ENCODE measurements around the gene PTGIS. TPM values are rescaled to one million over a fixed set of nuclear protein-coding genes. Genes with fewer than 3 reads are reported as not detected.

PTGIS gene
- total RNA-seq, 1 experiment from 2014 or later = 15.3 TPM

- in situ Hi-C loops (cut with HindIII; ENCODE audit: low sequenced_read_pairs) = no loop called here
- DNase-seq (ENCODE audit: low spot score) = no peak
Measured at GRCh38 chr20:49563015-49563980, 4.6 kb downstream of the PTGIS start.

- in situ Hi-C loops (cut with HindIII; ENCODE audit: low sequenced_read_pairs) = no loop called here
- DNase-seq (ENCODE audit: low spot score) = no peak
Measured at GRCh38 chr20:49562311-49563014, 5.5 kb downstream of the PTGIS start.

GRCh38 chr20:49561806-49562205, 6.1 kb downstream of the PTGIS start:
- in situ Hi-C loops (cut with HindIII; ENCODE audit: low sequenced_read_pairs) = no loop called here
- no peak for DNase-seq (ENCODE audit: low spot score)

GRCh38 chr20:49561256-49561655, 6.7 kb downstream of the PTGIS start:
- in situ Hi-C loops (cut with HindIII; ENCODE audit: low sequenced_read_pairs) = no loop called here
- no peak for DNase-seq (ENCODE audit: low spot score)

GRCh38 chr20:49560646-49561045, 7.3 kb downstream of the PTGIS start:
- in situ Hi-C loops (cut with HindIII; ENCODE audit: low sequenced_read_pairs) = no loop called here
- no peak for DNase-seq (ENCODE audit: low spot score)

GRCh38 chr20:49560186-49560585, 7.8 kb downstream of the PTGIS start:
- in situ Hi-C loops (cut with HindIII; ENCODE audit: low sequenced_read_pairs) = no loop called here

GRCh38 chr20:49559411-49560081, 8.4 kb downstream of the PTGIS start:
- in situ Hi-C loops (cut with HindIII; ENCODE audit: low sequenced_read_pairs) = no loop called here
- DNase-seq (ENCODE audit: low spot score) = no peak

More at GRCh38 chr20:49560186-49560585, 7.8 kb downstream of the PTGIS start:
- DNase-seq (ENCODE audit: low spot score) = no peak

GRCh38 chr20:49558826-49559225, 9.1 kb downstream of the PTGIS start:
- no peak for DNase-seq (ENCODE audit: low spot score)
- in situ Hi-C loops (cut with HindIII; ENCODE audit: low sequenced_read_pairs) = no loop called here

- DNase-seq (ENCODE audit: low spot score) = no peak
- in situ Hi-C loops (cut with HindIII; ENCODE audit: low sequenced_read_pairs) = no loop called here
Measured at GRCh38 chr20:49557449-49557848, 10.5 kb downstream of the PTGIS start.

GRCh38 chr20:49556621-49557020, 11.3 kb downstream of the PTGIS start:
- DNase-seq (ENCODE audit: low spot score) = no peak
- in situ Hi-C loops (cut with HindIII; ENCODE audit: low sequenced_read_pairs) = no loop called here

GRCh38 chr20:49549801-49550551, 18.0 kb downstream of the PTGIS start:
- DNase-seq (ENCODE audit: low spot score) = no peak
- in situ Hi-C loops (cut with HindIII; ENCODE audit: low sequenced_read_pairs) = no loop called here

- in situ Hi-C loops (cut with HindIII; ENCODE audit: low sequenced_read_pairs) = no loop called here
- no peak for DNase-seq (ENCODE audit: low spot score)
Measured at GRCh38 chr20:49548371-49548947, 19.5 kb downstream of the PTGIS start.

- no peak for DNase-seq (ENCODE audit: low spot score)
- in situ Hi-C loops (cut with HindIII; ENCODE audit: low sequenced_read_pairs) = no loop called here
Measured at GRCh38 chr20:49545572-49545971, 22.4 kb downstream of the PTGIS start.

- no peak for DNase-seq (ENCODE audit: low spot score)
- in situ Hi-C loops (cut with HindIII; ENCODE audit: low sequenced_read_pairs) = no loop called here
Measured at GRCh38 chr20:49544535-49544934, 23.4 kb downstream of the PTGIS start.

- DNase-seq (ENCODE audit: low spot score) = no peak
- in situ Hi-C loops (cut with HindIII; ENCODE audit: low sequenced_read_pairs) = no loop called here
Measured at GRCh38 chr20:49543858-49544437, 24.0 kb downstream of the PTGIS start.

GRCh38 chr20:49543071-49543857, 24.7 kb downstream of the PTGIS start:
- in situ Hi-C loops (cut with HindIII; ENCODE audit: low sequenced_read_pairs) = no loop called here
- DNase-seq (ENCODE audit: low spot score) = no peak

GRCh38 chr20:49542514-49542991, 25.4 kb downstream of the PTGIS start:
- in situ Hi-C loops (cut with HindIII; ENCODE audit: low sequenced_read_pairs) = no loop called here

More at GRCh38 chr20:49542514-49542991, 25.4 kb downstream of the PTGIS start:
- no peak for DNase-seq (ENCODE audit: low spot score)
